Fibroblast of the aortic adventitia (primary cell): Measurements from ENCODE around the gene GGN. TPM values are rescaled to one million over a fixed set of nuclear protein-coding genes. Genes with fewer than 3 reads are reported as not detected.

Experiments
- DNase-seq: peaks from one replicate; pipeline ENCODE4 v3.0.0-alpha.2; 2010; ENCODE audit warnings: low read depth
- H3K4me3 ChIP-seq: 2 replicates; pipeline ENCODE4 v1.5.1; 2011; ENCODE audit warnings: low read depth, mild to moderate bottlenecking, control low read depth, low read length, moderate library complexity
- total RNA-seq: library from RNA; depleted of rRNA; stranded (reverse); fragments of >200 nt; gene quantifications from 2 replicates; pipeline ENCODE4 v1.2.3, GENCODE V29; 2012; ENCODE audit warnings: low replicate concordance
- TF ChIP-seq, protein P1 (sequence below): IDR thresholded peaks from 2 replicates; pipeline ENCODE4 v1.5.1; 2011; ENCODE audit warnings: mild to moderate bottlenecking, low read length, control low read depth, inconsistent platforms; ENCODE audit not compliant: insufficient read depth

The GGN gene
- total RNA-seq, 1 donor, result 1.3 TPM

DNA sequence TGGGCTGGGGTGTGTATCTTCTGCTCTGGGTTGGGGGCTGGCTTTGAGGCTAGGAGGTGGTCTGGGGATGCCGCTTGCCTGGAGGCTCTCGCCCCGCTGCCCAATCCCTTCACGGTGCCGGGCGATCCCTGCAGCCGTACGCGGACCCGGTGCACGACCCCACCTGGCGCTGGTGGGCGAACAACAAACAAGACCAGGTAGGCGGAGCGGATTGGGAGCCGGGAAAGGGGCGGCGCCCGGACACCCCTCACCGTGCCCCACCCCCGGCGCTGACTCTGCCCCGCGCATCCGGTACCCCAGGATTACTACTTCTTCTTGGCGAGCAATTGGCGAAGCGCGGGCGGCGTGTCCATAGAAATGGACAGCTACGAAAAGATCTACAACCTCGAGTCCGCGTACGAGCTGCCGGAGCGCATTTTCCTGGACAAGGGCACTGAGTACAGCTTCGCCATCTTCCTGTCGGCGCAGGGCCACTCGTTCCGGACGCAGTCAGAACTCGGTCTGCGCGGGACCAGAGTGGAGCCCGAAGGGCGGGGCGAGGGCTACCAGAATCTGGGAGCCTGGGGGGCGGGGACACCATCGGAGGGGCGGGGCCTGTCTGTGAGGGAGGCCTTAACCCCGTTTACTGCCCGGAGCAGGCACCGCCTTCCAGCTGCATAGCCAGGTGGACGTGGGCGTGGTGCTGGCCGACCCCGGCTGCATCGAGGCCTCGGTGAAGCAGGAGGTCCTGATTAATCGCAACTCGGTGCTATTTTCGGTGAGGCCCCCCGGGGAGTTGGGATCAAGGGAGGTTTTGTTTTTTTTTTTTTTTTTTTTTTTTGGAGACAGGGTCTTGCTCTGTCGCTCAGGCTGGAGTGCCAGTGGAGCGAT is 25.5 kb downstream of the GGN start:
- DNase-seq, result peak; percentile 36
- peak overlapping the region; percentile 69 for H3K4me3 ChIP-seq
- TF ChIP-seq, protein P1, sequence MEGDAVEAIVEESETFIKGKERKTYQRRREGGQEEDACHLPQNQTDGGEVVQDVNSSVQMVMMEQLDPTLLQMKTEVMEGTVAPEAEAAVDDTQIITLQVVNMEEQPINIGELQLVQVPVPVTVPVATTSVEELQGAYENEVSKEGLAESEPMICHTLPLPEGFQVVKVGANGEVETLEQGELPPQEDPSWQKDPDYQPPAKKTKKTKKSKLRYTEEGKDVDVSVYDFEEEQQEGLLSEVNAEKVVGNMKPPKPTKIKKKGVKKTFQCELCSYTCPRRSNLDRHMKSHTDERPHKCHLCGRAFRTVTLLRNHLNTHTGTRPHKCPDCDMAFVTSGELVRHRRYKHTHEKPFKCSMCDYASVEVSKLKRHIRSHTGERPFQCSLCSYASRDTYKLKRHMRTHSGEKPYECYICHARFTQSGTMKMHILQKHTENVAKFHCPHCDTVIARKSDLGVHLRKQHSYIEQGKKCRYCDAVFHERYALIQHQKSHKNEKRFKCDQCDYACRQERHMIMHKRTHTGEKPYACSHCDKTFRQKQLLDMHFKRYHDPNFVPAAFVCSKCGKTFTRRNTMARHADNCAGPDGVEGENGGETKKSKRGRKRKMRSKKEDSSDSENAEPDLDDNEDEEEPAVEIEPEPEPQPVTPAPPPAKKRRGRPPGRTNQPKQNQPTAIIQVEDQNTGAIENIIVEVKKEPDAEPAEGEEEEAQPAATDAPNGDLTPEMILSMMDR, result no peak

DNA sequence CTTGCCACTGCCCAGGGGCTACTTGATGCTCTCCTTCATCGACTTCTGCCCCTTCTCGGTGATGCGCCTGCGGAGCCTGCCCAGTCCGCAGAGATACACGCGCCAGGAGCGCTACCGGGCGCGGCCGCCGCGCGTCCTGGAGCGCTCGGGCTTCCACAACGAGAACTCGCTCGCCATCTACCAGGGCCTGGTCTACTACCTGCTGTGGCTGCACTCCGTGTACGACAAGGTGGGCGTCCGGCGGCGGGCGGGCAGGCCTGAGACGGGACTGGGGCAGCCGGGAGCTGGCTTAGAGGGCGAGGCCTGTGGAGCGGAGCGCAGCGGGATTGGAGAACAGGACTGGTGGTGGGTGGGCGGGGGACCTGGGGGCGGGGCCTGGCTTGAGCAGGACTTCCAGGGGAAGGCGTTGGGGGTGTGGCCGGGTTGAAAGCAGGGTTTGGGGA is 26.2 kb downstream of the GGN start:
- TF ChIP-seq, protein P1, result peak; percentile 36
- peak overlapping the region; percentile 69 for H3K4me3 ChIP-seq
- peak; percentile 48 for DNase-seq

DNA sequence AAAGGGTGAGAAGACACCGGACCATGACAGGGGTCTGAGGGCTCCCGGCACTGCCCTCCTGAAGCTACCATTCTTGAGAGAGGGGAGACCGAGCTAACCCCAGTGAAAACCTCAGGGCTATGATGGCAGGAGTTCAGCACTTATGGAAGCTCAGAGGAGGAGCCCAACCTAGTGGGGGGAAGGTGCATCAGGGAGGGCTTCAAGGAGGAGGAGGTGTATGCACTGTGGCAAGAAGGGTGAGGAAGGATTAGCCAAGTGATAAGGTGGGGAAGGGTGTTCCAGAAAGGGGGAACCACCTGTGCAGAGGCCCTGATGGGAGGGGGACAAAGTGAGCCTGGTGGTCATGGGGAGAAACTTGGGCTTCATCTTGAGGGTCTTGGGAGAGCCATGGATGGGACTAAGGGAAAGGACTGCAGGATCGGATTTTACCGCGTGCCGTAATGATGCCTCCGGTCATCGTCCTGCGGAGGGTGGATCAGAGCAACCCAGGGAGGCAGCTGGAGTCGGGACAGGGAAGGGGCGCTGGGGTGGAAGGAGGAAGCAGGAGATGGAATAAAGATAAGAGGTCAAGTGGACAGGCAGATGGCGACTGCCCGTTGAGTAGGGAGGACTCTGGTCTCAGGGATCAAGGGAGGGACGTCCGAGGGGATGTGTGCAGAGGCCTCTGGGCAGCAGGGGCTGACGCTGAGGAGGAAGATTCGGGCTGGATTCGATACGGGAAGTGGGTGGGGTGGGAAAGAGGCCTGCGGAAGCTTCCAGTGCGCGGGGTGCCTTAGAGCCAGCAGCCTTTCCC is 26.8 kb downstream of the GGN start:
- no peak for DNase-seq
- H3K4me3 ChIP-seq, result peak overlapping the region; percentile 69
- TF ChIP-seq, protein P1, result no peak

GRCh38 chr19:38360351-38360750 is 27.5 kb downstream of the GGN start:
- TF ChIP-seq, protein P1, result no peak
- no peak overlapping the region for H3K4me3 ChIP-seq
- no peak for DNase-seq

GRCh38 chr19:38359242-38360021 is 28.4 kb downstream of the GGN start:
- no peak for DNase-seq
- TF ChIP-seq, protein P1, result no peak
- H3K4me3 ChIP-seq, result no peak overlapping the region

DNA sequence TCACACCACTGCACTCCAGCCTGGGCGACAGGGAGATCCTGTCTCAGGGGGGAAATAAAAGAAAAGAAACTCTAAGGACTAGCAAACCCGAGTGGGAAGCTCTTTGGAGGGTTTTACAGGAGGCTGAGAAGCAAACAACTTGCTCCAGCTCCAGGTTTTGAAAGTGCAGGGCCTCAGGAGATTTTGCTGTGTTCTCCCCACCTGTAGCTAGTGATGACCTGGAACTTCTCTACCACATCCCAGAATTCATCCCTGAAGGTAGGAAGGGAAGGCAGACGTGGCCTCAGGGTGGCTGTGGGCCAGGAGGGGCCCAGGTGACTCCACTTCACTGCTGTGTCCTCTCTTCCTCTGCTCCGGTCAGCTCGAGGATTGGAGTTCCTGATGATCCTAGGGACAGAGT is 29.8 kb downstream of the GGN start:
- no peak overlapping the region for H3K4me3 ChIP-seq
- DNase-seq, result no peak
- TF ChIP-seq, protein P1, result no peak
